Measurements from ENCODE around the gene ADRB2. TPM values are rescaled to one million over a fixed set of nuclear protein-coding genes. Genes with fewer than 3 reads are reported as not detected.

The ADRB2 gene
- total RNA-seq, 1 donor from 2014 or later: not detected

DNA sequence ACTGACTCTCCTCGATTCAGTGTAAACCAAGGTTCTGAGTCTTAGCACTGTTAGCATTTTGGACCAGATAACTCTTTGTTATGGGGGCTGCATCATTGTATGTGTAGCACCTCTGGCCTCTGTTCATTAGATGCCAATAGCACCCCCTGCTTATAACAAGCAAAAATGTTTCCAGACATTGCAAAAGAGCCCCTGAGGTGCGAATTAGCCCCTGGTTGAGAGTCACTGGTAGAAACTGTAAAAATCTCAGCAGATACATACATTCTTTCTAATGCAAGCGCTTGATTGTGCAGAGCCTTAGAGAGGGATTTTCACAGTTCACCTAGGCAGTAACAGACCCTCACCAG lies 2.8 kb downstream of the ADRB2 start:
- no peak overlapping the region for H3K4me3 Mint-ChIP-seq (ENCODE audit: unreplicated experiment)
- H3K4me1 Mint-ChIP-seq (ENCODE audit: low read depth, unreplicated experiment): no peaks in the 10 kb centered on the region
- no peak for DNase-seq
- TF ChIP-seq, protein P1, sequence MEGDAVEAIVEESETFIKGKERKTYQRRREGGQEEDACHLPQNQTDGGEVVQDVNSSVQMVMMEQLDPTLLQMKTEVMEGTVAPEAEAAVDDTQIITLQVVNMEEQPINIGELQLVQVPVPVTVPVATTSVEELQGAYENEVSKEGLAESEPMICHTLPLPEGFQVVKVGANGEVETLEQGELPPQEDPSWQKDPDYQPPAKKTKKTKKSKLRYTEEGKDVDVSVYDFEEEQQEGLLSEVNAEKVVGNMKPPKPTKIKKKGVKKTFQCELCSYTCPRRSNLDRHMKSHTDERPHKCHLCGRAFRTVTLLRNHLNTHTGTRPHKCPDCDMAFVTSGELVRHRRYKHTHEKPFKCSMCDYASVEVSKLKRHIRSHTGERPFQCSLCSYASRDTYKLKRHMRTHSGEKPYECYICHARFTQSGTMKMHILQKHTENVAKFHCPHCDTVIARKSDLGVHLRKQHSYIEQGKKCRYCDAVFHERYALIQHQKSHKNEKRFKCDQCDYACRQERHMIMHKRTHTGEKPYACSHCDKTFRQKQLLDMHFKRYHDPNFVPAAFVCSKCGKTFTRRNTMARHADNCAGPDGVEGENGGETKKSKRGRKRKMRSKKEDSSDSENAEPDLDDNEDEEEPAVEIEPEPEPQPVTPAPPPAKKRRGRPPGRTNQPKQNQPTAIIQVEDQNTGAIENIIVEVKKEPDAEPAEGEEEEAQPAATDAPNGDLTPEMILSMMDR (IDR thresholded peaks at IDR 0.05; ENCODE audit: partially characterized antibody, unreplicated experiment): no peak
- H3K9me3 Mint-ChIP-seq (ENCODE audit: unreplicated experiment): no peaks in the 10 kb centered on the region
- H3K36me3 Mint-ChIP-seq (ENCODE audit: unreplicated experiment): no peaks in the 10 kb centered on the region
- H3K27ac Mint-ChIP-seq (ENCODE audit: unreplicated experiment): no peak overlapping the region
- H3K27me3 Mint-ChIP-seq (ENCODE audit: unreplicated experiment): peaks cover 11% of the 10 kb centered on the region

DNA sequence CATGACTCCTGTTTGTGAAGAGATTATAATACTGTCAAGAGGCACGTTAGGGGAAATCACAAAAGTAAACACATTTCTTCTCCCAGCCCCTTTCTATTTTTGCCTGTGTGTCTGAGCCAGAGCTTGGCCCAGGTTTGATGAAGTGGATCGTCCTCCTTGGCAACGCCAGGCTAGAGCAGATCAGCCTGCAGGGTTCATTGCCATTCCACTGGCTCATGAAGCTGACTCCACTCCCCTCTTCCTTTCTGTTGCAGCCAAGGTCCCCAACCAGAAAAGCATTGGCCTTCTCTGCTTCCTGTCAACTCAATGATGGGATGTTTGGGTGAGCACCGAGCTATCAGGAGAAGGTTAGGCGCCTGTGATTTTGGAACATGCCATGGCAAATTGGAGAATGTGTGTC lies 3.3 kb downstream of the ADRB2 start:
- Mint-ChIP-seq H3K4me1 (ENCODE audit: low read depth, unreplicated experiment) (no peaks in the 10 kb centered on the region), H3K27ac (ENCODE audit: unreplicated experiment) (no peak overlapping the region), H3K27me3 (ENCODE audit: unreplicated experiment) (peaks cover 11% of the 10 kb centered on the region)

DNA sequence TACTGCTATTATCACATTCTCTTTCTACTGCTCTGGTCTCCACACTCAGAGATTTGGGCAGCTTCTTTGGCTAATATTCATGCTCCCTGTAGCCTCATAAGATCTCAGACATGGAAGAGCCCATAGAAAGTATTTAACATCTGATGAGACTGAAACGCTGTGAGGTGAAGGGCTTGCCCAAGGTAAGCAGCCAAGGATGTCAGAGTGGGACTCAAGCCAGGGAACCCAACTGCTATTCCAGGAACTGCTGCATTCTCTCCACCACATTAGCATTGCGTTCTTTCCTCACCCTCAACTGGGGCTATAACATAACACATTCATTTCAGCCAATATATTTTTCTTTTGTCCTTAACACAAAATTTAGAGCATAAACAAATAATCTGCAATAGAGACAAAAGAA lies 3.8 kb downstream of the ADRB2 start:
- no peaks in the 10 kb centered on the region for H3K36me3 Mint-ChIP-seq (ENCODE audit: unreplicated experiment)
- TF ChIP-seq, protein P1 (IDR thresholded peaks at IDR 0.05; ENCODE audit: partially characterized antibody, unreplicated experiment): no peak
- no peaks in the 10 kb centered on the region for H3K4me1 Mint-ChIP-seq (ENCODE audit: low read depth, unreplicated experiment)
- peaks cover 9% of the 10 kb centered on the region for H3K27me3 Mint-ChIP-seq (ENCODE audit: unreplicated experiment)
- DNase-seq: no peak
- H3K4me3 Mint-ChIP-seq (ENCODE audit: unreplicated experiment): no peak overlapping the region
- H3K27ac Mint-ChIP-seq (ENCODE audit: unreplicated experiment): no peak overlapping the region
- no peaks in the 10 kb centered on the region for H3K9me3 Mint-ChIP-seq (ENCODE audit: unreplicated experiment)

More for the DNA sequence above, 3.3 kb downstream of the ADRB2 start:
- TF ChIP-seq, protein P1 (IDR thresholded peaks at IDR 0.05; ENCODE audit: partially characterized antibody, unreplicated experiment): no peak
- DNase-seq: no peak
- no peaks in the 10 kb centered on the region for H3K9me3 Mint-ChIP-seq (ENCODE audit: unreplicated experiment)
- H3K36me3 Mint-ChIP-seq (ENCODE audit: unreplicated experiment): no peaks in the 10 kb centered on the region
- H3K4me3 Mint-ChIP-seq (ENCODE audit: unreplicated experiment): no peak overlapping the region

GRCh38 chr5:148831590-148832565 lies 5.5 kb downstream of the ADRB2 start:
- H3K9me3 Mint-ChIP-seq (ENCODE audit: unreplicated experiment): no peaks in the 10 kb centered on the region
- H3K4me3 Mint-ChIP-seq (ENCODE audit: unreplicated experiment): no peak overlapping the region
- no peaks in the 10 kb centered on the region for H3K36me3 Mint-ChIP-seq (ENCODE audit: unreplicated experiment)
- H3K4me1 Mint-ChIP-seq (ENCODE audit: low read depth, unreplicated experiment): no peaks in the 10 kb centered on the region
- no peak for DNase-seq
- peaks cover 4% of the 10 kb centered on the region for H3K27me3 Mint-ChIP-seq (ENCODE audit: unreplicated experiment)
- H3K27ac Mint-ChIP-seq (ENCODE audit: unreplicated experiment): no peak overlapping the region
- TF ChIP-seq, protein P1 (IDR thresholded peaks at IDR 0.05; ENCODE audit: partially characterized antibody, unreplicated experiment): no peak

- no peaks in the 10 kb centered on the region for H3K9me3 Mint-ChIP-seq (ENCODE audit: unreplicated experiment)
- H3K4me3 Mint-ChIP-seq (ENCODE audit: unreplicated experiment): no peak overlapping the region
- no peaks in the 10 kb centered on the region for H3K4me1 Mint-ChIP-seq (ENCODE audit: low read depth, unreplicated experiment)
- H3K27ac Mint-ChIP-seq (ENCODE audit: unreplicated experiment): no peak overlapping the region
- H3K27me3 Mint-ChIP-seq (ENCODE audit: unreplicated experiment): peaks cover 4% of the 10 kb centered on the region
- TF ChIP-seq, protein P1 (IDR thresholded peaks at IDR 0.05; ENCODE audit: partially characterized antibody, unreplicated experiment): no peak
- H3K36me3 Mint-ChIP-seq (ENCODE audit: unreplicated experiment): no peaks in the 10 kb centered on the region
- no peak for DNase-seq
These were observed 6.7 kb downstream of the ADRB2 start for GRCh38 chr5:148833122-148833521.

All from glutamatergic neuron (in vitro differentiated cells).